MM.1S (cell line): ENCODE data around the gene GNAT2.
"Not testable (repeated sequence)": the region's sequence is repeated elsewhere in the genome, so short reads cannot be mapped to it uniquely, and the experiment has no call there.

Experiments
- DNase-seq: peaks from one replicate; pipeline ENCODE4 v3.0.0-alpha.2; 2015
- H2AFZ ChIP-seq: fragments of 300-600 bp; sonication (generic); 2 replicates; pipeline ENCODE4 v1.6.0; 2016; ENCODE audit warnings: antibody characterized with exemption, low read length
- H3F3A ChIP-seq: fragments of 300-600 bp; sonication (generic); 2 replicates; pipeline ENCODE4 v1.6.1; 2016; ENCODE audit warnings: mild to moderate bottlenecking, antibody characterized with exemption, low read length, moderate library complexity, mixed read lengths; ENCODE audit not compliant: insufficient read depth
- H3K27ac ChIP-seq: fragments of 300-600 bp; sonication (generic); 2 replicates; pipeline ENCODE4 v1.5.1; 2016; ENCODE audit warnings: mild to moderate bottlenecking, low read length
- H3K27me3 ChIP-seq: fragments of 300-600 bp; sonication (generic); replicated peaks from 2 replicates; pipeline ENCODE4 v1.6.0; 2016; ENCODE audit warnings: low read length; ENCODE audit not compliant: insufficient read depth
- H3K36me3 ChIP-seq: fragments of 300-600 bp; sonication (generic); replicated peaks from 2 replicates; pipeline ENCODE4 v1.6.1; 2016; ENCODE audit warnings: mild to moderate bottlenecking, low read length, mixed read lengths; ENCODE audit not compliant: insufficient read depth
- H3K4me1 ChIP-seq: fragments of 300-600 bp; sonication (generic); 2 replicates; pipeline ENCODE4 v1.6.1; 2016; ENCODE audit warnings: low read length, mixed read lengths
- H3K4me2 ChIP-seq: fragments of 300-600 bp; sonication (generic); 2 replicates; pipeline ENCODE4 v1.6.0; 2016; ENCODE audit warnings: low read depth, low read length
- H3K4me3 ChIP-seq: fragments of 300-600 bp; sonication (generic); 2 replicates; pipeline ENCODE4 v1.5.1; 2016; ENCODE audit warnings: low read length, mixed read lengths
- H3K79me2 ChIP-seq: fragments of 300-600 bp; sonication (generic); 2 replicates; pipeline ENCODE4 v1.6.1; 2016; ENCODE audit warnings: mixed run types, low read length, mixed read lengths
- H3K9ac ChIP-seq: fragments of 300-600 bp; sonication (generic); 2 replicates; pipeline ENCODE4 v1.6.1; 2016; ENCODE audit warnings: low read length, mixed read lengths
- H3K9me2 ChIP-seq: fragments of 300-600 bp; sonication (generic); replicated peaks from 2 replicates; pipeline ENCODE4 v1.6.1; 2016; ENCODE audit warnings: mild to moderate bottlenecking, low read length, mixed read lengths; ENCODE audit not compliant: insufficient read depth
- H3K9me3 ChIP-seq: fragments of 300-600 bp; sonication (generic); replicated peaks from 2 replicates; pipeline ENCODE4 v1.6.1; 2016; ENCODE audit warnings: mild to moderate bottlenecking, low read length, mixed read lengths; ENCODE audit not compliant: insufficient read depth
- H4K20me1 ChIP-seq: fragments of 300-600 bp; sonication (generic); 2 replicates; pipeline ENCODE4 v1.6.1; 2016; ENCODE audit warnings: mild to moderate bottlenecking, low read length, moderate library complexity, mixed read lengths; ENCODE audit not compliant: insufficient read depth
- EZH2 ChIP-seq: fragments of 300-600 bp; sonication (generic); optimal IDR thresholded peaks from 2 replicates; pipeline ENCODE3; 2017; ENCODE audit warnings: low read depth, mild to moderate bottlenecking, antibody characterized with exemption, low read length, mixed read lengths
- EZH2phosphoT487 ChIP-seq: fragments of 300-600 bp; sonication (generic); IDR thresholded peaks from 2 replicates; pipeline ENCODE4 v1.6.1; 2018; ENCODE audit warnings: antibody characterized with exemption, low read length
- TF ChIP-seq, protein P1 (sequence below): fragments of 300-600 bp; sonication (generic); IDR thresholded peaks from 2 replicates; pipeline ENCODE4 v1.5.1; 2016; ENCODE audit warnings: antibody characterized with exemption, low read length, mixed read lengths

GNAT2 gene

DNA sequence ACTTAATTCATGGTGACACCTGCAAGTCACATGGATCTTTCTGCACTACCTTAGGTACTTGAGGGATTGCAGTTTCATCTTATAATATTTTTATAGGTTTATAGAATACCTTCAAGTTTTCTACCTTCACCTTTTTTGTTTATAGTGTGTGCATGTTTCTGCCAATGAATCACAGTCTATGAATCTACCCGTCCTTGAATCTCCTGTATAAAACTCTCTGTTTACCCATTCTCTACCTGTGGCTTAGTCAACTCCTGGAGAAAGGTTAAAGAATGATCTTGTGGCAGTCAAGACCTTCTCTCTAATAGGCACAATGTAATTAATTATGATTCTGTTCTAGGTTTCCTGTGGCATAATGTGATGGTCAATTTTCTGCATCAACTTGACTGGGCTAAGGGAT lies 45.3 kb upstream of the GNAT2 start:
- TF ChIP-seq EZH2phosphoT487 (no peak), EZH2 (no peak)
- TF ChIP-seq, protein P1, sequence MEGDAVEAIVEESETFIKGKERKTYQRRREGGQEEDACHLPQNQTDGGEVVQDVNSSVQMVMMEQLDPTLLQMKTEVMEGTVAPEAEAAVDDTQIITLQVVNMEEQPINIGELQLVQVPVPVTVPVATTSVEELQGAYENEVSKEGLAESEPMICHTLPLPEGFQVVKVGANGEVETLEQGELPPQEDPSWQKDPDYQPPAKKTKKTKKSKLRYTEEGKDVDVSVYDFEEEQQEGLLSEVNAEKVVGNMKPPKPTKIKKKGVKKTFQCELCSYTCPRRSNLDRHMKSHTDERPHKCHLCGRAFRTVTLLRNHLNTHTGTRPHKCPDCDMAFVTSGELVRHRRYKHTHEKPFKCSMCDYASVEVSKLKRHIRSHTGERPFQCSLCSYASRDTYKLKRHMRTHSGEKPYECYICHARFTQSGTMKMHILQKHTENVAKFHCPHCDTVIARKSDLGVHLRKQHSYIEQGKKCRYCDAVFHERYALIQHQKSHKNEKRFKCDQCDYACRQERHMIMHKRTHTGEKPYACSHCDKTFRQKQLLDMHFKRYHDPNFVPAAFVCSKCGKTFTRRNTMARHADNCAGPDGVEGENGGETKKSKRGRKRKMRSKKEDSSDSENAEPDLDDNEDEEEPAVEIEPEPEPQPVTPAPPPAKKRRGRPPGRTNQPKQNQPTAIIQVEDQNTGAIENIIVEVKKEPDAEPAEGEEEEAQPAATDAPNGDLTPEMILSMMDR: no peak
- Histone ChIP-seq H3K9ac (no peak overlapping the region), H4K20me1 (no peaks in the 10 kb centered on the region), H3K9me3 (no peaks in the 10 kb centered on the region), H3K27ac (no peak overlapping the region), H3K4me3 (no peak overlapping the region), H3K27me3 (no peaks in the 10 kb centered on the region), H3F3A (no peaks in the 10 kb centered on the region), H3K36me3 (no peaks in the 10 kb centered on the region), H3K9me2 (no peaks in the 10 kb centered on the region), H3K4me2 (no peak overlapping the region), H3K4me1 (no peaks in the 10 kb centered on the region), H2AFZ (no peak overlapping the region), H3K79me2 (no peaks in the 10 kb centered on the region)
- DNase-seq: no peak

DNA sequence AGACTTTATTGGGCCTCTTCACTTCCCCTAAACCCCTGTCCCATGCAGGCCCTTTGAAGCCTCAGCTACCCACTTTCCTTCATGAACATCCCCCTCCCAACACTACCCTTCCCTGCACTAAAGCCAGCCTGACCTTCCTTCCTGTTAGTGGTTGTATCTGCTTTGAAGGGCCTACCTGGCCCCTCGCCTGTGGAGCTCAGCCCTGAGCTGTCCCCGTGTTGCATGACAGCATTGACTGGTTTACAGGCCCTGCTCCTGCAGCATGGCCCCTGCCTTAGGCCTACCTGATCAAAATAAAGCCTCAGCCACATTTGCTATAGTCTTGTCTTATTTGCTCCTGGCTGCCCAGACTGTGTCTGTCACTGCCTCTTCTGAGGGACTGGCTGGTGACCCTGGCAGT lies 42.0 kb upstream of the GNAT2 start:
- H3K9me3 ChIP-seq: no peaks in the 10 kb centered on the region
- H2AFZ ChIP-seq: no peak overlapping the region
- H4K20me1 ChIP-seq: no peaks in the 10 kb centered on the region
- H3K9me2 ChIP-seq: no peaks in the 10 kb centered on the region
- TF ChIP-seq, protein P1: no peak
- TF ChIP-seq EZH2phosphoT487: no peak
- TF ChIP-seq EZH2: no peak
- H3K27me3 ChIP-seq: no peaks in the 10 kb centered on the region
- H3K9ac ChIP-seq: no peak overlapping the region
- no peaks in the 10 kb centered on the region for H3F3A ChIP-seq
- no peak overlapping the region for H3K4me3 ChIP-seq
- H3K36me3 ChIP-seq: no peaks in the 10 kb centered on the region
- H3K27ac ChIP-seq: no peak overlapping the region
- no peaks in the 10 kb centered on the region for H3K79me2 ChIP-seq
- DNase-seq: no peak
- no peak overlapping the region for H3K4me2 ChIP-seq
- H3K4me1 ChIP-seq: no peaks in the 10 kb centered on the region

DNA sequence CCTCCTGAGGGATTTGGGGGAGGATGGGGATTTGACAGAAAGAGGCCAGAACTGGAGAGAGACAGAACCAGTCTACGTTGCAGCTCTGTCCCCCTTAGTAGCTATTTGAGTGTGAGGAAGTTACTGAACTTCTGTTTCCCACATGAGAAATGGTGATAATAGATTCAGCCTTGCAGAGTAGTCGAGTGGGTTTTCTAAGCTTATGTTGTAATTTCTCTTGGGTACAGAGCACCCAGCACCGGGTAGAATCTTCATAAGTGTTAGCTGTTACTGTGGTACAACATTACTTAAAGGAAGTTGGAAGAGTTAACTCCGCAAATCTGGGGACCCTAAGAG lies 41.2 kb upstream of the GNAT2 start:
- H4K20me1 ChIP-seq, H3K9me3 ChIP-seq, DNase-seq, H3K36me3 ChIP-seq, H3K9me2 ChIP-seq, H3K9ac ChIP-seq, H3K4me3 ChIP-seq, H3F3A ChIP-seq, H3K4me2 ChIP-seq, H3K4me1 ChIP-seq, H3K27me3 ChIP-seq, H3K79me2 ChIP-seq, H2AFZ ChIP-seq, H3K27ac ChIP-seq: not testable (repeated sequence)

DNA sequence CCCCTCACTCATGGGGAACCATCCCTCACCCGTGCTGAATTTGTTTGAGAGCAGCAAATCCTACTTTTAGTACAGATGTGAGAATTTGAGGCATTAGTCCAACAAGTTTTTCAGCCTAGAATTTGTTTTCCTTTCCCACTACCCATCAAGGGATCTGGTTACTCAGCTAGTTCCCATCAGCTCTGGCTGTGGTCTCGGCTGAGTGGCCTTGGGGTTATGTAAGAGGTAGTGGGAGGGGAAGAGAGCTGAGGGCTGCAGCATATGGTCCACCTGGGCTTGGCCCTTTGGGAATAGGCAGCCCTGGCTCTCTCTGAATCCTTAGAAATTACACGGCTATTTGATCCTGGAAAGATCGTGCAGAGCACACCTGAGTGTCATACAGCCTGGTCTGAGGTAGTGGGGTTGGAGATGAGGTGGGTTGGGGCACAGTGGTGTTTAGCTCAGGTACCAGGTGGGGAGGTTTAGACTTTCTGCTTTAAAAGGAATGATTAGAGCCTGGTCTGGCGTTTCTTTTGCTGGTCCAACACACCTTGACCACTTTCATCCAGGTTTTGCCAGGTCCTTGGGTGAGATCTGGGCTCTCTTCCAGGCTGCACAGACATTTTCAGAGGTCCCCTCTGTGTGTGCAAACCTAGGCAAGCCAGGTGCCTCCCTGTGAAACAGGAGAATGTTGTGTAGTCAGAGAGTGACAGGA lies 40.7 kb upstream of the GNAT2 start:
- DNase-seq: no peak
- H3K27ac ChIP-seq: no peak overlapping the region

More for the DNA sequence above, 40.7 kb upstream of the GNAT2 start:
- Histone ChIP-seq H3K36me3 (no peaks in the 10 kb centered on the region), H2AFZ (no peak overlapping the region), H3K79me2 (no peaks in the 10 kb centered on the region), H3F3A (no peaks in the 10 kb centered on the region), H3K4me1 (no peaks in the 10 kb centered on the region), H3K4me2 (no peak overlapping the region), H3K9me2 (no peaks in the 10 kb centered on the region), H3K9ac (no peak overlapping the region), H3K9me3 (no peaks in the 10 kb centered on the region), H3K4me3 (no peak overlapping the region), H3K27me3 (no peaks in the 10 kb centered on the region), H4K20me1 (no peaks in the 10 kb centered on the region)
- TF ChIP-seq, protein P1: no peak
- TF ChIP-seq EZH2phosphoT487 (no peak), EZH2 (no peak)
